SK-N-MC (cell line): ENCODE results near the gene CCNT2.

ENCODE experiments used
- EZH2 ChIP-seq: fragments of 200-600 bp; sonication (generic); IDR thresholded peaks from one replicate; pipeline ENCODE4 v1.6.1; 2017; ENCODE audit warnings: antibody characterized with exemption
- FOXP2 ChIP-seq: optimal IDR thresholded peaks from 2 replicates; pipeline ENCODE3; 2011; ENCODE audit warnings: mild to moderate bottlenecking, moderate library complexity; ENCODE audit not compliant: insufficient read depth; ENCODE audit errors: extremely low read length, control extremely low read depth
- POLR2AphosphoS5 ChIP-seq: IDR thresholded peaks from 2 replicates; pipeline ENCODE4 v1.6.1; 2012; ENCODE audit warnings: mild to moderate bottlenecking, low read depth, low read length, borderline replicate concordance

- no peak for TF ChIP-seq EZH2
- TF ChIP-seq POLR2AphosphoS5 = no peak
- no peak for TF ChIP-seq FOXP2
Measured at GRCh38 chr2:134927195-134927594, 8.6 kb downstream of the CCNT2 start.
